HTERT RPE-1 (cell line): Measurements from ENCODE around the gene NXN.
"Not testable (repeated sequence)": the region's sequence is repeated elsewhere in the genome, so short reads cannot be mapped to it uniquely, and the experiment has no call there.

ENCODE experiments used
- in situ Hi-C: fragments of 300-500 bp; cut with MboI; formaldehyde crosslinking; loops from 4 replicates; pipeline ENCODE4 v1.14.3; 2020; ENCODE audit warnings: low sequenced_read_pairs

Gene NXN

DNA sequence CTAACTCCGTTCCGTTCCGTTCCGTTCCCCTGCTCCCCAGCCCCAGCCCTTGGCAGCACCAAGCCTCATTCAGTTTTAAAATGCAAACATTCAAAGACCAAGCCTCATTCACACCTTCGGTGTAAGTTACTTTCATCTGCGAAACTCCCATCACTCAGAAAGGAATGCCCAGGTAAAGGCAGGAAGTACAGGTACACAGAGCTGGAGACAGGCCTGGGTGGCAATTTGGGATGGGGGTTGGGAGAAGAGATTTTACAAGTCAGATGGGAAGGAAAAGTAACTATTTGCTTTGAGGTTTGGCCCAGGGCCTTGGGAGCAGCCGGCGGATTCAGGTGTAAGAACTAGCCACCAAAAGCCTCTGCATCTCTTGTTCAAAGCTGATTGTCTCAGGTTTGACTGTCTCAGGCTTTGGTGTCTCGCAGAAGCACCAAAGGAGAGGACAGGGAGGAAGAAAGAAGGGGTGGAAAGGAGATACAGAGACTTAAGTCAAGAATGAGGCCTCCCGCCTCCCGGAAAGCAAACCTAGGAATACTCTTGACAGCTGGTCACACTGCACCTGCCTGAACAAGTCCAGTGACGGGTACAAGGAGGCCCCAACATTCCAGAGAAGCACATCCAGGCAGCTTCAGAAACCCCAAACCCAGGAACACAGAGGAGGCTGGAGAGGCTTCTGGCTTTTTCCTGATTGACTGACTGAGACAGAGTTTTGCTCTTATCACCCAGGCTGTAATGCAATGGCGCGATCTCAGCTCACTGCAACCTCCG is 54.7 kb downstream of the NXN start:
- in situ Hi-C loops, result no loop called here

- in situ Hi-C loops, result not testable (repeated sequence)
Observed at GRCh38 chr17:924306-924705, 55.3 kb downstream of the NXN start.

GRCh38 chr17:923633-924032 is 55.9 kb downstream of the NXN start:
- in situ Hi-C loops, result no loop called here

- in situ Hi-C loops, result no loop called here
Observed at GRCh38 chr17:921161-921560, 58.4 kb downstream of the NXN start.

GRCh38 chr17:920190-920589 is 59.4 kb downstream of the NXN start:
- in situ Hi-C loops, result no loop called here

DNA sequence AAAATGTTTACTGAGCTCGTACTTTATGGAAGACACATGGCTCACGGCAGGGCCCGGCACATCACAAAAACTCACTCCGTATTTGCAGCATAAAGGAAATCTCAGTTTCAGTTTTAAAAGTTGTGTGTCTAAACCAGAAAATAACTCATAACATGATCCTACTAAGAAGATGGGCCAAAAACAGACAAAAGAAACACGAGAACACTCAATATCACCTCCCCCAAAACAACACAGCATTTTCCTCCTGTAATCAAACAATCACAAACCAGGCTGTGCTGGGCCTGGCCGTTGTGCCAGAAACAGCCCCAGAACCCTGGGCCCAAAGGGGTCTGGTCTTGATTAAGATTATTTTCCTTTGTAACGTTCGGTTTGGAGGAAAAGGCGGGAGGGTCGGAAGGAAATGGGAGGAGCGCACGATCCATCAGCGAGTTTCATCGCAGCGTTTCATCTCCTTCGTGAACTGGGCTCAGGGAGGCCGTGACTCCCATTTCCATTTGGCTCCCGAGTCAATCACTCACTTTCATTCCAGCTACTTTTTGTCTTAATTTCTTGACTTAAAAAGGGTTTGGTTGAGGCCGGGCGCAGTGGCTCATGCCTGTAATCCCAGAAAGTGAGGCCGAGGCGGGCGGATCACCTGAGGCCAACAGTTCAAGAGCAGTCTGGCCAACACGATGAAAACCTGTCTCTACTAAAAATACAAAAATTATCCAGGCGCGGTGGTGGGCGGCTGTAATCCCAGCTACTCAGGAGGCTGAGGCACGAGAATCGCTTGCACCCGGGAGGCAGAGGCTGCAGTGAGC is 61.4 kb downstream of the NXN start:
- in situ Hi-C loops, result no loop called here

GRCh38 chr17:917391-917811 is 62.2 kb downstream of the NXN start:
- in situ Hi-C loops, result no loop called here

- in situ Hi-C loops, result no loop called here
Observed at GRCh38 chr17:916315-916714, 63.3 kb downstream of the NXN start.

DNA sequence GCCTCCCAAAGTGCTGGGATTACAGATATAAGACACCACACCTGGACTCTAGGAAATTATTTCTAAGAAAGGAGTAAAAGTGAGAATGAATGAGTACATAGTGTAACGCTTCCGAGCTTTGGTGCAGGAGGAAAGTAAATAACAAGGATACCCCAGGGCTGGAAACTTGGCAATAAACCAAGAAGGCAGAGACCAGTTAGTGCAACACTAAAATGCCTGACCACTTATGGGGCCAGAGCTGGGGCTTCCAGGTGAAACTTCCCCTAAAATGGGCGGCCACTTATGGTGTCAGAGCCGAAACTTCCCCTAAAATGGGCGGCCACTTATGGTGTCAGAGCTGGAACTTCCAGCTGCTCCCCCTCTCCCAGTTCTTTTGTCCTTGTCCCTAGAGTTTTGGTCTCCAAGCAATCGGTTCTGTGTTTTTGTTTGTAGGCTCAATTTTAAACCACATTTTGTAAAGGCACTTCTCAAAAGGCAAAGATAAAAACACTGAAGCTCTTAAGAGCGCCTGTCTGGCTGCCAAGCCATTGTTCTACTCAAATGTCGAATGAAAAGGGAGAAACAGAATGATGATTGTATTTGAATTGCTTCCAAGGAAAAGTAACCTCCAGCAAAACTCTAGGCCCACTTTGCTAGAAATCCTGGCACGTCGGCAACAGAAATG is 63.9 kb downstream of the NXN start:
- in situ Hi-C loops, result no loop called here

- in situ Hi-C loops, result no loop called here
Observed at GRCh38 chr17:914561-914960, 65.0 kb downstream of the NXN start.

DNA sequence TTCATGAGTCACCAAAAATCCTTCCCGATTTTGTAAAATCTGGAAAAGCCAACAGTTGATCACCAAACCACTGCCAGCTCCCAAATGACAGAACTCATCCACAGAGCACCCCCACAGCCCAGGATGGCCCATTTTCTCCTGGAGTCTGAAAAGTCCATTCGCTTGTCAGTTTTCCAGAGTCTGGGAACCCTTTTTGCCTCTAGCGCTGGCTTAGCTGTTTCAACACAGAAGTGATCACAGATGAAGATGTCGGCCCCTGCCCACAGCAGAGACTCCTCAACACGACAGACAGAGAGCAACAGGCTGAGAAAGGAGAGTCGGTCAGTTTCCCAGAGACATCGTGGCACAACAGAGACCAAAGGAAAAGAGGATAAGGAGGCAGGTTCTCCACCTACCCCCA is 66.4 kb downstream of the NXN start:
- in situ Hi-C loops, result no loop called here

GRCh38 chr17:909642-910323 is 69.8 kb downstream of the NXN start:
- in situ Hi-C loops, result no loop called here

DNA sequence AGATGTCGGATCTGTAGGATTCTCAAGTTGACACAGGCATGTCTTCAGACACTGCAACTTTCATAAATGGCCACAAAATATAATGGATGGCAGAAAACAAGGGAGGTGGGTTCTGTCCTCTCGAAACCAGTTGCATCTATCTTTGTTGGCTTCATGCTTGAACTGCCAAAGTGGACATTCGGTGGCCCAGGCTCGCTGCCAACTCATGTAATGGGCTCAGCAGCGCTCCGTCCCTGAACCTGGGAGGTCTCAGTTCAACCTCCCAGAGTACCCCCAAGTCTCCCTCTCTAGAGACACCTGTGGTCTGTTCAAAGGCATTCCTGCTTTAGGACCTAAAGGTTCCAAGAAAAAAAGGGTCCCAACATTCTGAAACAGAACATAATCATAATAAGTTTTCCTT is 71.9 kb downstream of the NXN start:
- in situ Hi-C loops, result no loop called here

- in situ Hi-C loops, result not testable (repeated sequence)
Observed at GRCh38 chr17:905708-906107, 73.9 kb downstream of the NXN start.

DNA sequence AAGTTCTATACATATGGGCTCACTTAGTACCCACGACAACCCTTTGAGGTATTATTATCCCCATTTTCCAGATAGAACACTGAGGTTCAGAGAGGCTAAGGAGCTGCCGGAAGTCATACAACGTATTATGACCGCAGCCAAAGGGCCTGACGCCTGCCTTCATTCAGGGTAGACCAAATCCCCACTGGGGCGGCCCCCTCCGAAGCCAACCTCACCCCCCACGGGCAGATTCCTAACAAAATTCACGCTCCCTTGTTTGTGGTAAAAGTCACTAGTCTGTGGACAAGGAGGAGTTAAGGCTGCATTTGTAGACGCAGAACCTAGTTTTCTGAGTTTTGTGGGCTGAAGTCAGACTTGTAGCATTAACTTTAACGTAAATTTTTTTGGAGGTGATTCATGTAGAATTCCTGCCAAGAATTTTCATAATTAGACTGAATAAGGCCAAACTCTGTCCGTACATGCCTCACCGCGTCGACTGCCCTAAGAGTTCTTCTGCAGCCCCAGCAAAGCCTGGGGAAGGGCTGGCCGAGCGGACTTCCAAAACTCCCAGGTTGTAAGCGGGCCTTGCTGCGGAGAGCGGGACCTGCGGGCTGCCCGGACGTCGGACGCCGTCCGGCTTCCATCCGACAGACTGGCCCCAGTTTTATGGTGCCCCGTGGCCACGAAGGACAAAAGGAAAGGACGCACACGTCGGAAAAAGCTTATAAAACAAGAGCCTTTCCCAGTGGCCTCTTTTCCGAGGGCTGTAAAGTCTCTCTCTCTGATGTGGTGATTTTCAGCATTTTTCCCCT is 75.7 kb downstream of the NXN start:
- in situ Hi-C loops, result no loop called here

GRCh38 chr17:902463-902862 is 77.1 kb downstream of the NXN start:
- in situ Hi-C loops, result no loop called here

GRCh38 chr17:901964-902363 is 77.6 kb downstream of the NXN start:
- in situ Hi-C loops, result no loop called here

- in situ Hi-C loops, result no loop called here
Observed at GRCh38 chr17:901191-901950, 78.2 kb downstream of the NXN start.

- in situ Hi-C loops, result no loop called here
Observed at GRCh38 chr17:900336-900934, 79.1 kb downstream of the NXN start.
